Glutamatergic neuron (in vitro differentiated cells): ENCODE results near the gene HMX1. TPM values are rescaled to one million over a fixed set of nuclear protein-coding genes. Genes with fewer than 3 reads are reported as not detected.

Source experiments
- DNase-seq: peaks from one replicate; pipeline ENCODE4 v3.0.0; 2022
- H3K27ac Mint-ChIP-seq: one replicate; pipeline ENCODE4 v1.8.0; 2020; ENCODE audit warnings: mild to moderate bottlenecking, mixed read lengths, inconsistent platforms; ENCODE audit not compliant: unreplicated experiment
- H3K27me3 Mint-ChIP-seq: one replicate; pipeline ENCODE4 v1.8.0; 2020; ENCODE audit warnings: mild to moderate bottlenecking, moderate library complexity, mixed read lengths, inconsistent platforms; ENCODE audit not compliant: unreplicated experiment
- H3K36me3 Mint-ChIP-seq: one replicate; pipeline ENCODE4 v1.8.0; 2020; ENCODE audit warnings: mild to moderate bottlenecking, mixed read lengths, inconsistent platforms; ENCODE audit not compliant: unreplicated experiment
- H3K4me1 Mint-ChIP-seq: one replicate; pipeline ENCODE4 v1.8.0; 2020; ENCODE audit warnings: mild to moderate bottlenecking, low read depth, mixed read lengths, inconsistent platforms; ENCODE audit not compliant: unreplicated experiment
- H3K4me3 Mint-ChIP-seq: one replicate; pipeline ENCODE4 v1.8.0; 2020; ENCODE audit warnings: mild to moderate bottlenecking, mixed read lengths, inconsistent platforms; ENCODE audit not compliant: unreplicated experiment
- H3K9me3 Mint-ChIP-seq: one replicate; pipeline ENCODE4 v1.8.0; 2020; ENCODE audit warnings: mild to moderate bottlenecking, moderate library complexity, mixed read lengths, inconsistent platforms; ENCODE audit not compliant: unreplicated experiment
- CTCF ChIP-seq: fragments of 200-600 bp; sonication (generic); IDR thresholded peaks from one replicate; pipeline ENCODE4 v1.5.0; 2021; ENCODE audit not compliant: partially characterized antibody, unreplicated experiment
- total RNA-seq: library from RNA; stranded (reverse); fragmentation: NEBNext Ultra II Directional; extraction: Animal tissue kit (Norgen Biotek cat#: 25700); gene quantifications from one replicate; pipeline ENCODE4 v1.2.1, GENCODE V29; 2021; ENCODE audit not compliant: unreplicated experiment

Gene HMX1
- total RNA-seq, 1 donor from 2014 or later = 1.7 TPM

- H3K36me3 Mint-ChIP-seq = no peaks in the 10 kb centered on the region
- TF ChIP-seq CTCF = no peak
- H3K4me1 Mint-ChIP-seq = no peaks in the 10 kb centered on the region
- no peak overlapping the region for H3K27ac Mint-ChIP-seq
- DNase-seq = no peak
- H3K9me3 Mint-ChIP-seq = peaks cover 4% of the 10 kb centered on the region
- peaks cover 9% of the 10 kb centered on the region for H3K27me3 Mint-ChIP-seq
- H3K4me3 Mint-ChIP-seq = no peak overlapping the region
Observed at GRCh38 chr4:8912506-8912905, 40.9 kb upstream of the HMX1 start.

DNA sequence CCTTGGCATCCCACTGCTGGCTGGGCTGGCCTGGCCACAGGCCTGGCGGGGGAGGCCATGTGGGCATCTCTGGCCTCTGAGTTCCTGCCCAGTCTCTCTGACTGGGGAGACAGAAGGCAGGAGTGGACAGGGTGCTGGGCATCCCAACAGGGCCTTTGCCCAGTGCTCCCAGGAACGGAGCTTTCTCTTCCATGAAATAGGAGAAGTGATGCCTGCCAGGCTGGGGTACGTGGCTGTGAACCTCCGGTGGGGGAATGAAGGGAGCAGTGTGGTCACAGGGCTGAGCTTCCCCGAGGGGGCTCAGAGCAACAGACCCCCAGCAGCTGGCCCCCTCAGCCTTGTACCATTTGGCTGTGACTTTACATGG is 40.4 kb upstream of the HMX1 start:
- H3K27me3 Mint-ChIP-seq = peaks cover 8% of the 10 kb centered on the region
- H3K36me3 Mint-ChIP-seq = no peaks in the 10 kb centered on the region
- TF ChIP-seq CTCF = no peak
- H3K27ac Mint-ChIP-seq = no peak overlapping the region
- no peak overlapping the region for H3K4me3 Mint-ChIP-seq
- DNase-seq = no peak
- H3K4me1 Mint-ChIP-seq = no peaks in the 10 kb centered on the region
- H3K9me3 Mint-ChIP-seq = peaks cover 4% of the 10 kb centered on the region

- H3K9me3 Mint-ChIP-seq = peaks cover 5% of the 10 kb centered on the region
- TF ChIP-seq CTCF = no peak
- no peak for DNase-seq
- no peaks in the 10 kb centered on the region for H3K4me1 Mint-ChIP-seq
- H3K27me3 Mint-ChIP-seq = peaks cover 8% of the 10 kb centered on the region
- H3K36me3 Mint-ChIP-seq = no peaks in the 10 kb centered on the region
- no peak overlapping the region for H3K4me3 Mint-ChIP-seq
- no peak overlapping the region for H3K27ac Mint-ChIP-seq
Observed at GRCh38 chr4:8911316-8912088, 39.9 kb upstream of the HMX1 start.

DNA sequence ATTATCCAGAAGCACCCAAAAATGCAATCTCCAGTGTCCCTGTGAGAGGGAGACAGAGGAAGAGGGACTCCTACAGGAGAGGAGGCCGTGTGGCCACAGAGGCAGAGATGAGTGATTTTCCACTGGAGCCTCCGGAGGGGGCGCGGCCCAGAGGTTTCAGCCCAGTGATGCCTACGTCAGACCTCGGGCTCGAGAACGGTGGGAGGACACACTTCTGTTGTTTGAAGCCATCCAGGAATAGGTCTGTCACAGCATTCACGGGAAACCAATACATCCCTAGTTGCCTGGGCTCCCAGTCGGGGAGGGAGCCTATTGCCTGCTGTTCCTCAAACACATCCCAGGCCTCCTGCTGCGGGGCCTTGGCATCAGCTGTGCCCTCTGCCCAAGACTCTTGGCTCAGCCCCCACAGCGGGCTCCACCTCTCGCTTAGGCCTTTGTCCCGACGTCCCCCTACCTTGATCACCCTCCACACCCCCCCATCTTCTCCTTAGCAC is 39.2 kb upstream of the HMX1 start:
- Mint-ChIP-seq H3K27me3 (peaks cover 8% of the 10 kb centered on the region), H3K27ac (no peak overlapping the region), H3K9me3 (peaks cover 5% of the 10 kb centered on the region), H3K36me3 (no peaks in the 10 kb centered on the region), H3K4me1 (no peaks in the 10 kb centered on the region), H3K4me3 (no peak overlapping the region)
- TF ChIP-seq CTCF = no peak
- DNase-seq = no peak

DNA sequence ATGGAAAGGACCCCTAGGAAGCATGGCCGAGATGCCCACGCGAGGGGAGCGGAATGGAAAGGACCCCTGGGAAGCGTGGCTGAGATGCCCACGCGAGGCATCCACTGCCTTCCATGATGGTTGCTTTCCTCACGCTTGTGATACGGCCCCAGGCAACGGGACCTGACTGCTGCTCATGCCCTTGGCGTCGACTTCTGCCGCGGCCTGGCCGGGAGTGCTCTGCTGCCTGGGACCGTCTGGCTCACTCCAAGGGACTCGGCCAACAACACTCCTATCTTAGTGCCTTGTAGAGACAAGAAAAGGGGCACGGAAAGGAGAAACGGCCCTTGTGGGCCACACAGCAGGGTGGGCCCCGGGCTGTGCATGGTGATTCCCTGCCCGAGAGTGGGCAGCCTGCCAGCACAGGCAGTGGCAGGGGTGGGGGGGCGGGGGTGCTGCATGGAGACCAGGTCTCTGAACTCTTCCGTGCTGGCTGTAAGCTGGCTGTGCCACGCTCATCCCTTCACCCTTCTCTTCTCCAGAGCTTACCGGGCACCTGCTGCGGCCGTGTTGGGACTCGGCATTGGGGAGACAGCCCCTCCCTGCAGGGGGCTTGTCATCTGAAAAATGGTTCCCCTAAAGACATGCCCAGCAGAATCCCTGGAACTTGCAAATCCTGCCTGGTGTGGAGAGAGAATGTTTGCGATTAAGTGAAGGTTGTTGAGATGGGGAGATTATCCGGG is 38.6 kb upstream of the HMX1 start:
- Mint-ChIP-seq H3K9me3 (peaks cover 5% of the 10 kb centered on the region), H3K4me3 (no peak overlapping the region), H3K27ac (no peak overlapping the region), H3K36me3 (no peaks in the 10 kb centered on the region), H3K27me3 (peaks cover 9% of the 10 kb centered on the region), H3K4me1 (no peaks in the 10 kb centered on the region)
- DNase-seq = no peak
- no peak for TF ChIP-seq CTCF
